GM12878 (cell line): ENCODE results near the gene AP1M1. TPM values are rescaled to one million over a fixed set of nuclear protein-coding genes. Genes with fewer than 3 reads are reported as not detected.

Source experiments
- ATAC-seq: fragments of 200-7000 bp; cut with Tn5 transposase; 3 replicates; pipeline ENCODE4 v1.9.1; 2020; ENCODE audit warnings: mild to moderate bottlenecking, moderate library complexity
- BruUV-seq: library from RNA; stranded (reverse); fragments of 400-500 nt; replicated peaks from 2 replicates; lab custom pipeline; 2021; lab: Mats Ljungman, UMichigan
- CTCF ChIA-PET: fragments of 300-600 bp; sonication (Branson Sonifier 250); formaldehyde crosslinking; extraction: SDS; loops from one replicate; lab custom pipeline; 2021; ENCODE audit warnings: inconsistent platforms; lab: Yijun Ruan, JAX
- POLR2A ChIA-PET: fragments of 350-600 bp; formaldehyde crosslinking; extraction: SDS; loops from one replicate; lab custom pipeline; 2021; ENCODE audit warnings: inconsistent platforms; lab: Charles Lee
- RAD21 ChIA-PET: fragments of 300-600 bp; sonication (Branson Sonifier 250); formaldehyde crosslinking; loops from one replicate; lab custom pipeline; 2023; ENCODE audit warnings: antibody characterized with exemption; ENCODE audit not compliant: unreplicated experiment; lab: Charles Lee
- SMC1A ChIA-PET: fragments of 300-600 bp; sonication (Branson Sonifier 250); formaldehyde crosslinking; loops from one replicate; lab custom pipeline; 2023; ENCODE audit not compliant: unreplicated experiment, uncharacterized antibody; lab: Charles Lee
- DNase-seq: peaks from one replicate; pipeline ENCODE4 v3.0.0-alpha.2; 2011; ENCODE audit warnings: low read depth, low spot score
- FAIRE-seq: peaks from 3 replicates; lab custom pipeline; 2011; peaks lifted over from hg19 to GRCh38; lab: Jason Lieb, UNC
- H2AFZ ChIP-seq: 2 replicates; pipeline ENCODE4 v1.6.0; 2011; ENCODE audit warnings: low read depth, low read length, control low read depth; ENCODE audit not compliant: control insufficient read depth
- H3K27ac ChIP-seq: 2 replicates; pipeline ENCODE4 v1.5.1; 2011; ENCODE audit warnings: control low read depth; ENCODE audit not compliant: control insufficient read depth, insufficient read depth
- H3K27me3 ChIP-seq, 2 experiments: replicated peaks in 1 of 2; 2 replicates each; pipeline versions ENCODE4 v1.6.0 to v1.6.1; 2011; ENCODE audit warnings: low read length in 1 of 2; ENCODE audit not compliant: control insufficient read depth in 2 of 2, insufficient read depth in 2 of 2
- H3K36me3 ChIP-seq, 2 experiments: 2 replicates each; pipeline ENCODE4 v1.5.1; 2011; ENCODE audit warnings: low read length in 1 of 2; ENCODE audit not compliant: control insufficient read depth in 2 of 2, insufficient read depth in 2 of 2
- H3K4me1 ChIP-seq: 2 replicates; pipeline ENCODE4 v1.6.1; 2011; ENCODE audit warnings: mild to moderate bottlenecking, low read length, moderate library complexity, mixed read lengths; ENCODE audit not compliant: control insufficient read depth, insufficient read depth
- H3K4me2 ChIP-seq: 2 replicates; pipeline ENCODE4 v1.6.0; 2011; ENCODE audit warnings: control low read depth; ENCODE audit not compliant: control insufficient read depth, insufficient read depth
- H3K4me3 ChIP-seq: fragments of 200-600 bp; sonication (generic); 2 replicates; pipeline ENCODE4 v1.5.1; 2016
- H3K79me2 ChIP-seq: 2 replicates; pipeline ENCODE4 v1.6.0; 2011; ENCODE audit warnings: low read length; ENCODE audit not compliant: control insufficient read depth, insufficient read depth
- H3K9ac ChIP-seq: 2 replicates; pipeline ENCODE4 v1.8.0; 2011; ENCODE audit warnings: low read length, control low read depth, mixed read lengths; ENCODE audit not compliant: control insufficient read depth, insufficient read depth
- H3K9me3 ChIP-seq: replicated peaks from 3 replicates; pipeline ENCODE4 v1.5.1; 2011; ENCODE audit warnings: mild to moderate bottlenecking, low read length; ENCODE audit not compliant: control insufficient read depth, insufficient read depth
- H4K20me1 ChIP-seq: 2 replicates; pipeline ENCODE4 v1.6.0; 2011; ENCODE audit not compliant: control insufficient read depth, insufficient read depth
- GATAD2B ChIP-seq: fragments of 450-650 bp; conservative IDR thresholded peaks from 2 replicates; pipeline ENCODE4 v1.6.1; 2017; ENCODE audit warnings: low read depth, mild to moderate bottlenecking, moderate library complexity
- JUNB ChIP-seq: IDR thresholded peaks from 2 replicates; pipeline ENCODE4 v1.6.1; 2016; ENCODE audit warnings: antibody characterized with exemption, mild to moderate bottlenecking
- MYB ChIP-seq: fragments of 150-350 bp; IDR thresholded peaks from 2 replicates; pipeline ENCODE4 v1.6.1; 2014; ENCODE audit warnings: mild to moderate bottlenecking, low read depth, low read length, borderline replicate concordance
- SMARCA5 ChIP-seq: fragments of 450-650 bp; IDR thresholded peaks from 2 replicates; pipeline ENCODE4 v1.6.1; 2017; ENCODE audit warnings: mild to moderate bottlenecking
- SUZ12 ChIP-seq: fragments of 200-600 bp; sonication (generic); IDR thresholded peaks from one replicate; pipeline ENCODE4 v1.6.1; 2018; ENCODE audit warnings: antibody characterized with exemption, mild to moderate bottlenecking; ENCODE audit not compliant: unreplicated experiment
- ZNF24 ChIP-seq: fragments of 450-650 bp; IDR thresholded peaks from 2 replicates; pipeline ENCODE4 v1.6.1; 2017; ENCODE audit warnings: antibody characterized with exemption, mild to moderate bottlenecking
- WGBS: methylation state at CpG from one replicate; pipeline ENCODE4 v1.1.6; 2016; ENCODE audit warnings: low lambda C conversion rate; ENCODE audit not compliant: insufficient replicate concordance, insufficient coverage; ENCODE audit errors: missing lambda C conversion rate; 5-methylcytosine and 5-hydroxymethylcytosine counted together
- in situ Hi-C: fragments of 300-500 bp; cut with MboI; formaldehyde crosslinking; loops from 9 replicates; pipeline ENCODE4 v1.14.3; 2018; ENCODE audit warnings: mixed read lengths
- intact Hi-C: fragments of 100-400 bp; cut with micrococcal nuclease; formaldehyde crosslinking; loops from one replicate; pipeline ENCODE4 v1.14.2; 2022; ENCODE audit not compliant: unreplicated experiment
- polyA plus RNA-seq, 11 experiments: library from polyadenylated mRNA; depleted of rRNA in 4 of 11; unstranded in 6 of 11; stranded (reverse) in 5 of 11; fragments of >200 nt; fragmentation: Nextera tagmentation in 4 of 11; fragmentation: Illumina TruSeq in 1 of 11; extraction: Ambion mirVana in 4 of 11; extraction: Trizol in 1 of 11; gene quantifications; 1 replicate in 1 of 11; 2 replicates in 10 of 11; pipeline versions ENCODE4 v1.2.1 to v1.2.3, GENCODE V29; 2011 to 2016; ENCODE audit warnings: inconsistent platforms in 2 of 11, missing spikeins in 2 of 11, low read depth in 1 of 11
- total RNA-seq, 4 experiments: library from RNA; depleted of rRNA in 3 of 4; stranded (reverse); fragments of >200 nt in 3 of 4; fragmentation: Illumina TruSeq in 1 of 4; extraction: Trizol in 1 of 4; gene quantifications; 2 replicates each; pipeline versions ENCODE4 v1.2.1 to v1.2.3, GENCODE V29; 2013 to 2021
- TF ChIP-seq, protein P1 (sequence below): fragments of 450-650 bp; formaldehyde crosslinking; IDR thresholded peaks from 2 replicates; pipeline ENCODE4 v1.4.0; 2020; ENCODE audit warnings: mild to moderate bottlenecking, moderate library complexity
- TF ChIP-seq, protein P2 (sequence below): fragments of 450-650 bp; IDR thresholded peaks from 2 replicates; pipeline ENCODE4 v1.6.1; 2018; ENCODE audit warnings: mild to moderate bottlenecking, low read depth, moderate library complexity; ENCODE audit not compliant: partially characterized antibody
- TF ChIP-seq, protein P3 (sequence below): IDR thresholded peaks from 2 replicates; pipeline ENCODE4 v1.6.1; 2012; ENCODE audit warnings: mild to moderate bottlenecking, low read depth, low read length

The AP1M1 gene
- total and polyA plus RNA-seq, 10 of the 15 experiments (the other 5 are each of a cell fraction or from before 2014, with no cell fraction given), result 1.0 to 116 (median 44.7) TPM

DNA sequence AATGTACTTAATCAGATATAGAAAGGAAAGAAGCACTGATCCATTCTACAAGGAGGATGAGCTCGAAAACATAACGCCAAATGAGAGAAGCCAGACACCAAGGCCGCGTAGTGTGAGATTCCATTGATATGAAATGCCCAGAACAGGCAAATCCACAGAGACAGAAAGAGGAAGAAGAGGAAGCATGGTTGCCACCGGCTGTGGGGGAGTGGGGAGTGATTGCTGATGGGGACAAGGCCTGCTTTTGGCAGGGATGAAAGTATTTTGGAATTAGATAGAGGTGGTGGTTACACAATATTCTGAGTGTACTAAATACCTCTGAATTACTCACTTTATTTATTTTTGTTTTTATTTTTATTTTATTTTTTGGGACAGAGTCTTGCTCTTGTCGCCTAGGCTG lies 76.7 kb downstream of the AP1M1 start:
- CTCF ChIA-PET, result no interaction called here
- no peak for FAIRE-seq

More for the DNA sequence above, 76.7 kb downstream of the AP1M1 start:
- SMC1A ChIA-PET, result no interaction called here
- BruUV-seq, result no TSS peak
- H3K4me1 ChIP-seq, result no peaks in the 10 kb centered on the region
- in situ Hi-C loops (no loop called here), intact Hi-C loops (no loop called here)
- no peak overlapping the region for H3K9ac ChIP-seq
- H3K27ac ChIP-seq, result no peak overlapping the region
- no peak overlapping the region for H2AFZ ChIP-seq
- no peak overlapping the region for H3K4me2 ChIP-seq
- 71% methylated on average over 6 of the region's 6 CpGs for WGBS
- POLR2A ChIA-PET, result no interaction called here
- RAD21 ChIA-PET, result no interaction called here
- H3K4me3 ChIP-seq, result no peak overlapping the region
- DNase-seq, result no peak
- H3K79me2 ChIP-seq, result no peaks in the 10 kb centered on the region
- ATAC-seq, result no peak
- TF ChIP-seq JUNB (no peak), GATAD2B (no peak), ZNF24 (no peak), SMARCA5 (no peak), MYB (no peak), SUZ12 (no peak)
- TF ChIP-seq, protein P1, sequence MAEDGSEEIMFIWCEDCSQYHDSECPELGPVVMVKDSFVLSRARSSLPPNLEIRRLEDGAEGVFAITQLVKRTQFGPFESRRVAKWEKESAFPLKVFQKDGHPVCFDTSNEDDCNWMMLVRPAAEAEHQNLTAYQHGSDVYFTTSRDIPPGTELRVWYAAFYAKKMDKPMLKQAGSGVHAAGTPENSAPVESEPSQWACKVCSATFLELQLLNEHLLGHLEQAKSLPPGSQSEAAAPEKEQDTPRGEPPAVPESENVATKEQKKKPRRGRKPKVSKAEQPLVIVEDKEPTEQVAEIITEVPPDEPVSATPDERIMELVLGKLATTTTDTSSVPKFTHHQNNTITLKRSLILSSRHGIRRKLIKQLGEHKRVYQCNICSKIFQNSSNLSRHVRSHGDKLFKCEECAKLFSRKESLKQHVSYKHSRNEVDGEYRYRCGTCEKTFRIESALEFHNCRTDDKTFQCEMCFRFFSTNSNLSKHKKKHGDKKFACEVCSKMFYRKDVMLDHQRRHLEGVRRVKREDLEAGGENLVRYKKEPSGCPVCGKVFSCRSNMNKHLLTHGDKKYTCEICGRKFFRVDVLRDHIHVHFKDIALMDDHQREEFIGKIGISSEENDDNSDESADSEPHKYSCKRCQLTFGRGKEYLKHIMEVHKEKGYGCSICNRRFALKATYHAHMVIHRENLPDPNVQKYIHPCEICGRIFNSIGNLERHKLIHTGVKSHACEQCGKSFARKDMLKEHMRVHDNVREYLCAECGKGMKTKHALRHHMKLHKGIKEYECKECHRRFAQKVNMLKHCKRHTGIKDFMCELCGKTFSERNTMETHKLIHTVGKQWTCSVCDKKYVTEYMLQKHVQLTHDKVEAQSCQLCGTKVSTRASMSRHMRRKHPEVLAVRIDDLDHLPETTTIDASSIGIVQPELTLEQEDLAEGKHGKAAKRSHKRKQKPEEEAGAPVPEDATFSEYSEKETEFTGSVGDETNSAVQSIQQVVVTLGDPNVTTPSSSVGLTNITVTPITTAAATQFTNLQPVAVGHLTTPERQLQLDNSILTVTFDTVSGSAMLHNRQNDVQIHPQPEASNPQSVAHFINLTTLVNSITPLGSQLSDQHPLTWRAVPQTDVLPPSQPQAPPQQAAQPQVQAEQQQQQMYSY (CRISPR knock-in tag), result no peak
- TF ChIP-seq, protein P2, sequence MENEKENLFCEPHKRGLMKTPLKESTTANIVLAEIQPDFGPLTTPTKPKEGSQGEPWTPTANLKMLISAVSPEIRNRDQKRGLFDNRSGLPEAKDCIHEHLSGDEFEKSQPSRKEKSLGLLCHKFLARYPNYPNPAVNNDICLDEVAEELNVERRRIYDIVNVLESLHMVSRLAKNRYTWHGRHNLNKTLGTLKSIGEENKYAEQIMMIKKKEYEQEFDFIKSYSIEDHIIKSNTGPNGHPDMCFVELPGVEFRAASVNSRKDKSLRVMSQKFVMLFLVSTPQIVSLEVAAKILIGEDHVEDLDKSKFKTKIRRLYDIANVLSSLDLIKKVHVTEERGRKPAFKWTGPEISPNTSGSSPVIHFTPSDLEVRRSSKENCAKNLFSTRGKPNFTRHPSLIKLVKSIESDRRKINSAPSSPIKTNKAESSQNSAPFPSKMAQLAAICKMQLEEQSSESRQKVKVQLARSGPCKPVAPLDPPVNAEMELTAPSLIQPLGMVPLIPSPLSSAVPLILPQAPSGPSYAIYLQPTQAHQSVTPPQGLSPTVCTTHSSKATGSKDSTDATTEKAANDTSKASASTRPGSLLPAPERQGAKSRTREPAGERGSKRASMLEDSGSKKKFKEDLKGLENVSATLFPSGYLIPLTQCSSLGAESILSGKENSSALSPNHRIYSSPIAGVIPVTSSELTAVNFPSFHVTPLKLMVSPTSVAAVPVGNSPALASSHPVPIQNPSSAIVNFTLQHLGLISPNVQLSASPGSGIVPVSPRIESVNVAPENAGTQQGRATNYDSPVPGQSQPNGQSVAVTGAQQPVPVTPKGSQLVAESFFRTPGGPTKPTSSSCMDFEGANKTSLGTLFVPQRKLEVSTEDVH, result no peak
- TF ChIP-seq, protein P3, sequence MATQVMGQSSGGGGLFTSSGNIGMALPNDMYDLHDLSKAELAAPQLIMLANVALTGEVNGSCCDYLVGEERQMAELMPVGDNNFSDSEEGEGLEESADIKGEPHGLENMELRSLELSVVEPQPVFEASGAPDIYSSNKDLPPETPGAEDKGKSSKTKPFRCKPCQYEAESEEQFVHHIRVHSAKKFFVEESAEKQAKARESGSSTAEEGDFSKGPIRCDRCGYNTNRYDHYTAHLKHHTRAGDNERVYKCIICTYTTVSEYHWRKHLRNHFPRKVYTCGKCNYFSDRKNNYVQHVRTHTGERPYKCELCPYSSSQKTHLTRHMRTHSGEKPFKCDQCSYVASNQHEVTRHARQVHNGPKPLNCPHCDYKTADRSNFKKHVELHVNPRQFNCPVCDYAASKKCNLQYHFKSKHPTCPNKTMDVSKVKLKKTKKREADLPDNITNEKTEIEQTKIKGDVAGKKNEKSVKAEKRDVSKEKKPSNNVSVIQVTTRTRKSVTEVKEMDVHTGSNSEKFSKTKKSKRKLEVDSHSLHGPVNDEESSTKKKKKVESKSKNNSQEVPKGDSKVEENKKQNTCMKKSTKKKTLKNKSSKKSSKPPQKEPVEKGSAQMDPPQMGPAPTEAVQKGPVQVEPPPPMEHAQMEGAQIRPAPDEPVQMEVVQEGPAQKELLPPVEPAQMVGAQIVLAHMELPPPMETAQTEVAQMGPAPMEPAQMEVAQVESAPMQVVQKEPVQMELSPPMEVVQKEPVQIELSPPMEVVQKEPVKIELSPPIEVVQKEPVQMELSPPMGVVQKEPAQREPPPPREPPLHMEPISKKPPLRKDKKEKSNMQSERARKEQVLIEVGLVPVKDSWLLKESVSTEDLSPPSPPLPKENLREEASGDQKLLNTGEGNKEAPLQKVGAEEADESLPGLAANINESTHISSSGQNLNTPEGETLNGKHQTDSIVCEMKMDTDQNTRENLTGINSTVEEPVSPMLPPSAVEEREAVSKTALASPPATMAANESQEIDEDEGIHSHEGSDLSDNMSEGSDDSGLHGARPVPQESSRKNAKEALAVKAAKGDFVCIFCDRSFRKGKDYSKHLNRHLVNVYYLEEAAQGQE, result no peak
- H3K36me3 ChIP-seq, result no peaks in the 10 kb centered on the region
- no peaks in the 10 kb centered on the region for H3K9me3 ChIP-seq
- H3K27me3 ChIP-seq, result no peaks in the 10 kb centered on the region
- H4K20me1 ChIP-seq, result no peaks in the 10 kb centered on the region
